ENCODE results near the gene RFFL.
"Not testable (repeated sequence)": the region's sequence is repeated elsewhere in the genome, so short reads cannot be mapped to it uniquely, and the experiment has no call there.

DNA sequence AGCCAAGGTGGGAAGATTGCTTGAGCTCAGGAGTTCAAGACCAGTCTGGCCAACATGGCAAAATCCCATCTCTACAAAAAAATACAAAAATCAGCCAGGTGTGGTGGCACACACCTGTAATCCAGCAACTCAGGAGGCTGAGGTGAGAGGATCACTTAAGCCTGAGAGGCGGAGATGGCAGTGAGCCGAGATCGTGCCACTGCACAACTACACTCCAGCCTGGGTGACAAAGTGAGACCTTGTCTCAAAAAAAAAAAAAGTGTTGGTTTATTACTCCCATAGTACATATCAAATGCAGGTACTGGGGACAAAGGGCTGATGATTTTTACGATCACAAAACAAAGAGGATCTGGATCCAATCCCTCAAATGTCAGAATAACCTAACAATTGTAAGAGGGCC lies 35.4 kb downstream of the RFFL start:
- TF ChIP-seq, protein P1, sequence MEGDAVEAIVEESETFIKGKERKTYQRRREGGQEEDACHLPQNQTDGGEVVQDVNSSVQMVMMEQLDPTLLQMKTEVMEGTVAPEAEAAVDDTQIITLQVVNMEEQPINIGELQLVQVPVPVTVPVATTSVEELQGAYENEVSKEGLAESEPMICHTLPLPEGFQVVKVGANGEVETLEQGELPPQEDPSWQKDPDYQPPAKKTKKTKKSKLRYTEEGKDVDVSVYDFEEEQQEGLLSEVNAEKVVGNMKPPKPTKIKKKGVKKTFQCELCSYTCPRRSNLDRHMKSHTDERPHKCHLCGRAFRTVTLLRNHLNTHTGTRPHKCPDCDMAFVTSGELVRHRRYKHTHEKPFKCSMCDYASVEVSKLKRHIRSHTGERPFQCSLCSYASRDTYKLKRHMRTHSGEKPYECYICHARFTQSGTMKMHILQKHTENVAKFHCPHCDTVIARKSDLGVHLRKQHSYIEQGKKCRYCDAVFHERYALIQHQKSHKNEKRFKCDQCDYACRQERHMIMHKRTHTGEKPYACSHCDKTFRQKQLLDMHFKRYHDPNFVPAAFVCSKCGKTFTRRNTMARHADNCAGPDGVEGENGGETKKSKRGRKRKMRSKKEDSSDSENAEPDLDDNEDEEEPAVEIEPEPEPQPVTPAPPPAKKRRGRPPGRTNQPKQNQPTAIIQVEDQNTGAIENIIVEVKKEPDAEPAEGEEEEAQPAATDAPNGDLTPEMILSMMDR (IDR thresholded peaks at IDR 0.05): not testable (repeated sequence)
- TF ChIP-seq POLR2A (IDR thresholded peaks at IDR 0.05): not testable (repeated sequence)
